Liver (tissue), 9 donors: ENCODE data around the gene RIPK1. TPM values are rescaled to one million over a fixed set of nuclear protein-coding genes. Genes with fewer than 3 reads are reported as not detected.
"Not testable (repeated sequence)": the region's sequence is repeated elsewhere in the genome, so short reads cannot be mapped to it uniquely, and the experiment has no call there.

Source experiments
- DNase-seq: peaks from one replicate; pipeline ENCODE4 v3.0.0-alpha.2; 2017; ENCODE audit warnings: low spot score
- H3K27ac ChIP-seq, 2 donors: one replicate each; pipeline ENCODE4 v1.7.0; 2013; ENCODE audit warnings: inconsistent platforms in 2 of 2, low read length in 2 of 2, control low read depth in 1 of 2, low read depth in 1 of 2, mild to moderate bottlenecking in 1 of 2
- H3K27me3 ChIP-seq, 4 donors: one replicate each; pipeline versions ENCODE4 v1.6.1 to v1.7.0; 2013; ENCODE audit warnings: low read length in 3 of 4, inconsistent platforms in 1 of 4, mild to moderate bottlenecking in 1 of 4, moderate library complexity in 1 of 4; ENCODE audit not compliant: control insufficient read depth in 4 of 4, insufficient read depth in 4 of 4
- H3K36me3 ChIP-seq, 4 donors: one replicate each; pipeline versions ENCODE4 v1.6.1 to v1.7.0; 2013; ENCODE audit warnings: low read length in 3 of 4, mild to moderate bottlenecking in 3 of 4, low read depth in 1 of 4, moderate library complexity in 1 of 4; ENCODE audit not compliant: control insufficient read depth in 4 of 4, insufficient read depth in 3 of 4
- H3K4me1 ChIP-seq, 4 donors: one replicate each; pipeline versions ENCODE4 v1.6.1 to v1.7.0; 2013; ENCODE audit warnings: low read length in 3 of 4, mild to moderate bottlenecking in 3 of 4, moderate library complexity in 1 of 4; ENCODE audit not compliant: control insufficient read depth in 4 of 4, insufficient read depth in 4 of 4
- H3K4me3 ChIP-seq, 3 donors: one replicate each; pipeline versions ENCODE4 v1.6.1 to v1.7.0; 2013; ENCODE audit warnings: low read length in 3 of 3, control low read depth in 1 of 3, low read depth in 1 of 3, mild to moderate bottlenecking in 1 of 3
- H3K9ac ChIP-seq, 2 donors: one replicate each; pipeline ENCODE4 v1.7.0; 2013; ENCODE audit warnings: low read length in 2 of 2, mild to moderate bottlenecking in 2 of 2, moderate library complexity in 2 of 2, control low read depth in 1 of 2, low read depth in 1 of 2
- H3K9me3 ChIP-seq, 4 donors: one replicate each; pipeline versions ENCODE4 v1.6.1 to v1.7.0; 2013; ENCODE audit warnings: low read length in 3 of 4; ENCODE audit not compliant: control insufficient read depth in 4 of 4
- ATF3 ChIP-seq: IDR thresholded peaks from 2 replicates; pipeline ENCODE4 v1.6.1; 2016; ENCODE audit warnings: antibody characterized with exemption
- EGR1 ChIP-seq, 2 donors: IDR thresholded peaks; 2 replicates each; pipeline ENCODE4 v1.6.1; 2016 to 2018; ENCODE audit warnings: antibody characterized with exemption in 2 of 2, low read depth in 2 of 2
- FOXA1 ChIP-seq: IDR thresholded peaks from 2 replicates; pipeline ENCODE4 v1.6.1; 2016; ENCODE audit warnings: antibody characterized with exemption
- FOXA2 ChIP-seq: IDR thresholded peaks from 2 replicates; pipeline ENCODE4 v1.6.1; 2016; ENCODE audit warnings: antibody characterized with exemption
- GABPA ChIP-seq, 2 donors: IDR thresholded peaks in 1 of 2; conservative IDR thresholded peaks in 1 of 2; 2 replicates each; pipeline ENCODE4 v1.6.1; 2016; ENCODE audit warnings: antibody characterized with exemption in 2 of 2, mild to moderate bottlenecking in 1 of 2, moderate library complexity in 1 of 2
- HNF4A ChIP-seq, 2 donors: conservative IDR thresholded peaks; 2 replicates each; pipeline ENCODE4 v1.6.1; 2016; ENCODE audit warnings: antibody characterized with exemption in 2 of 2, mild to moderate bottlenecking in 2 of 2
- HNF4G ChIP-seq: IDR thresholded peaks from 2 replicates; pipeline ENCODE4 v1.6.1; 2016; ENCODE audit warnings: antibody characterized with exemption
- JUND ChIP-seq, 2 donors: IDR thresholded peaks; 2 replicates each; pipeline ENCODE4 v1.6.1; 2016; ENCODE audit warnings: antibody characterized with exemption in 2 of 2
- NR2F2 ChIP-seq: IDR thresholded peaks from 2 replicates; pipeline ENCODE4 v1.6.1; 2016; ENCODE audit warnings: antibody characterized with exemption
- RAD21 ChIP-seq, 2 donors: IDR thresholded peaks; 2 replicates each; pipeline ENCODE4 v1.6.1; 2016; ENCODE audit warnings: antibody characterized with exemption in 2 of 2, mild to moderate bottlenecking in 2 of 2
- RXRA ChIP-seq, 2 donors: IDR thresholded peaks; 2 replicates each; pipeline ENCODE4 v1.6.1; 2017 to 2018; ENCODE audit warnings: antibody characterized with exemption in 2 of 2, mild to moderate bottlenecking in 1 of 2
- SP1 ChIP-seq: IDR thresholded peaks from 2 replicates; pipeline ENCODE4 v1.6.1; 2018; ENCODE audit warnings: antibody characterized with exemption, mild to moderate bottlenecking
- TAF1 ChIP-seq: conservative IDR thresholded peaks from 2 replicates; pipeline ENCODE4 v1.6.1; 2016; ENCODE audit warnings: antibody characterized with exemption, mild to moderate bottlenecking
- YY1 ChIP-seq: IDR thresholded peaks from 2 replicates; pipeline ENCODE4 v1.6.1; 2016; ENCODE audit warnings: antibody characterized with exemption, mild to moderate bottlenecking
- ZBTB33 ChIP-seq: IDR thresholded peaks from 2 replicates; pipeline ENCODE4 v1.6.1; 2016; ENCODE audit warnings: antibody characterized with exemption
- WGBS: extraction: QIAGEN DNeasy Blood & Tissue Kit; methylation state at CpG from one replicate; pipeline ENCODE4 v1.1.7; 2013; 5-methylcytosine and 5-hydroxymethylcytosine counted together
- polyA plus RNA-seq, 2 donors: library from polyadenylated mRNA; stranded (reverse) in 1 of 2; unstranded in 1 of 2; fragments of 200-250 nt in 1 of 2; fragments of >200 nt in 1 of 2; fragmentation: Nextera tagmentation in 1 of 2; extraction: Ambion mirVana in 1 of 2; gene quantifications; one replicate each; pipeline versions ENCODE4 v1.2.1 to v1.2.3, GENCODE V29; 2013 to 2015
- total RNA-seq, 2 donors: library from RNA; depleted of rRNA; stranded (reverse); fragments of >200 nt; gene quantifications; one replicate each; pipeline ENCODE4 v1.2.3, GENCODE V29; 2014
- TF ChIP-seq, protein P1 (sequence below): fragments of 150-350 bp; IDR thresholded peaks from 2 replicates; pipeline ENCODE4 v1.5.1; 2017; ENCODE audit warnings: improper control_type of control experiment, low read depth, low read length; ENCODE audit not compliant: missing input control
- TF ChIP-seq, protein P2 (sequence below): IDR thresholded peaks from 2 replicates; pipeline ENCODE4 v1.6.1; 2016; ENCODE audit warnings: antibody characterized with exemption, mild to moderate bottlenecking
- TF ChIP-seq, protein P3 (sequence below): IDR thresholded peaks from 2 replicates; pipeline ENCODE4 v1.6.1; 2016; ENCODE audit warnings: antibody characterized with exemption
- donor health status: healthy.
- donor health status: healthy.
- donor health status: healthy.
- donor health status: healthy.
- donor health status: healthy.

Gene RIPK1
- total and polyA plus RNA-seq, 4 donors: 6.7 to 27.2 (median 13.3) TPM

DNA sequence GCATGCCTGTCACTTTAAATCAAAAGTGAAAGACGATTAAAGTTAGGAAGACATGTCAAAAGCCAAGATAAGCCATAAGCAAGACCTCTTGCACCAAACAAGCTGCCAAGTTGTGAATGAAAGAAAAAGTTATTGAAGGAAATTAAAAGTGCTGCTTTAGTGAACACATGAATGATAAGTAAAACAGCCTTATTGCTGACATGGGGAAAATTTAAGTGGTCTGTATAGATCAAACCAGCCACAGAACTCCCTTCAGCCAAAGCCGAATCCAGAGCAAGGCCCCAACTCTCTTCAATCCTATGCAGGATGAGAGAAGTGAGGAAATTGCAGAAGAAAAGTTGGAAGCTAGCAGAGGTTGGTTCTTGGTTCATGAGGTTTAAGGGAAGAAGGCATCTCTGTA lies 9.3 kb upstream of the RIPK1 start:
- Histone ChIP-seq H3K9ac (no peak overlapping the region), H3K36me3 (no peaks in the 10 kb centered on the region), H3K4me1 (peaks cover 0 to 12% (median 4%) of the 10 kb centered on the region in 4 donors), H3K4me3 (no peak overlapping the region), H3K9me3 (no peaks in the 10 kb centered on the region), H3K27me3 (no peaks in the 10 kb centered on the region), H3K27ac (no peak overlapping the region)
- WGBS: 49% methylated on average over 2 of the region's 2 CpGs
- no peak for DNase-seq
- TF ChIP-seq, protein P1, sequence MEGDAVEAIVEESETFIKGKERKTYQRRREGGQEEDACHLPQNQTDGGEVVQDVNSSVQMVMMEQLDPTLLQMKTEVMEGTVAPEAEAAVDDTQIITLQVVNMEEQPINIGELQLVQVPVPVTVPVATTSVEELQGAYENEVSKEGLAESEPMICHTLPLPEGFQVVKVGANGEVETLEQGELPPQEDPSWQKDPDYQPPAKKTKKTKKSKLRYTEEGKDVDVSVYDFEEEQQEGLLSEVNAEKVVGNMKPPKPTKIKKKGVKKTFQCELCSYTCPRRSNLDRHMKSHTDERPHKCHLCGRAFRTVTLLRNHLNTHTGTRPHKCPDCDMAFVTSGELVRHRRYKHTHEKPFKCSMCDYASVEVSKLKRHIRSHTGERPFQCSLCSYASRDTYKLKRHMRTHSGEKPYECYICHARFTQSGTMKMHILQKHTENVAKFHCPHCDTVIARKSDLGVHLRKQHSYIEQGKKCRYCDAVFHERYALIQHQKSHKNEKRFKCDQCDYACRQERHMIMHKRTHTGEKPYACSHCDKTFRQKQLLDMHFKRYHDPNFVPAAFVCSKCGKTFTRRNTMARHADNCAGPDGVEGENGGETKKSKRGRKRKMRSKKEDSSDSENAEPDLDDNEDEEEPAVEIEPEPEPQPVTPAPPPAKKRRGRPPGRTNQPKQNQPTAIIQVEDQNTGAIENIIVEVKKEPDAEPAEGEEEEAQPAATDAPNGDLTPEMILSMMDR: no peak

GRCh38 chr6:3060092-3060491 lies 8.2 kb upstream of the RIPK1 start:
- not testable (repeated sequence) for H3K9ac ChIP-seq, DNase-seq, H3K27me3 ChIP-seq, H3K36me3 ChIP-seq, H3K9me3 ChIP-seq, H3K27ac ChIP-seq, H3K4me3 ChIP-seq
- 97% methylated on average over 11 of the region's 11 CpGs for WGBS
- H3K4me1 ChIP-seq: peaks cover 0 to 14% (median 7%) of the 10 kb centered on the region in 4 donors

DNA sequence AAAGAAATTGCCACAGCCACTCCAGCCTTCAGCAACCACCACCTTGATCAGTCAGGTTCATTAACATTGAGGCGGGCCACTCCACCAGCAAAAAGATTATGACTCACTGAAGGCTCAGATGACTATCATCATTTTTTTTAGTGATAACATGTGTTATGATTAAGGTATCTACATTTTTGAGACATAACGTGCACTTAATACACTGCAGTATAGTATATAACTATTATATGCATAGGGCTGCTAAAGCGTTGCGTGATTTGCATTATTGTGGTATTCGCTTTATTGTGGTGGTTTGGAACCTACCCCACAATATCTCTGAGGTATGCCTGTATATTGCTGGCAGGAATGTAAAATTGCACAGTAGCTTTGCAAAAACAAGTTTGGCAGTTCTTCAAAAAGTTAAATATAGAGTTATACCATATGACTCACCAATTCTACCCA lies 6.8 kb upstream of the RIPK1 start:
- H3K4me3 ChIP-seq: no peak overlapping the region
- DNase-seq: no peak

More for the DNA sequence above, 6.8 kb upstream of the RIPK1 start:
- no peak overlapping the region for H3K9ac ChIP-seq
- no peaks in the 10 kb centered on the region for H3K36me3 ChIP-seq
- no peaks in the 10 kb centered on the region for H3K9me3 ChIP-seq
- no peaks in the 10 kb centered on the region for H3K27me3 ChIP-seq
- peaks cover 0 to 10% (median 4%) of the 10 kb centered on the region in 4 donors for H3K4me1 ChIP-seq
- TF ChIP-seq HNF4A (conservative IDR thresholded peaks at IDR 0.05) (no peak), HNF4G (no peak), ZBTB33 (no peak), SP1 (no peak), ATF3 (no peak), FOXA2 (no peak), JUND (IDR thresholded peaks at IDR 0.05) (no peak), YY1 (no peak), GABPA (IDR thresholded peaks at IDR 0.05 in 1 of 2, conservative IDR thresholded peaks at IDR 0.05 in 1 of 2) (no peak), TAF1 (no peak), RXRA (IDR thresholded peaks at IDR 0.05) (no peak), EGR1 (IDR thresholded peaks at IDR 0.05; ENCODE audit: low read depth in 2 of 2) (no peak), FOXA1 (no peak), RAD21 (IDR thresholded peaks at IDR 0.05) (no peak), NR2F2 (no peak)
- TF ChIP-seq, protein P2, sequence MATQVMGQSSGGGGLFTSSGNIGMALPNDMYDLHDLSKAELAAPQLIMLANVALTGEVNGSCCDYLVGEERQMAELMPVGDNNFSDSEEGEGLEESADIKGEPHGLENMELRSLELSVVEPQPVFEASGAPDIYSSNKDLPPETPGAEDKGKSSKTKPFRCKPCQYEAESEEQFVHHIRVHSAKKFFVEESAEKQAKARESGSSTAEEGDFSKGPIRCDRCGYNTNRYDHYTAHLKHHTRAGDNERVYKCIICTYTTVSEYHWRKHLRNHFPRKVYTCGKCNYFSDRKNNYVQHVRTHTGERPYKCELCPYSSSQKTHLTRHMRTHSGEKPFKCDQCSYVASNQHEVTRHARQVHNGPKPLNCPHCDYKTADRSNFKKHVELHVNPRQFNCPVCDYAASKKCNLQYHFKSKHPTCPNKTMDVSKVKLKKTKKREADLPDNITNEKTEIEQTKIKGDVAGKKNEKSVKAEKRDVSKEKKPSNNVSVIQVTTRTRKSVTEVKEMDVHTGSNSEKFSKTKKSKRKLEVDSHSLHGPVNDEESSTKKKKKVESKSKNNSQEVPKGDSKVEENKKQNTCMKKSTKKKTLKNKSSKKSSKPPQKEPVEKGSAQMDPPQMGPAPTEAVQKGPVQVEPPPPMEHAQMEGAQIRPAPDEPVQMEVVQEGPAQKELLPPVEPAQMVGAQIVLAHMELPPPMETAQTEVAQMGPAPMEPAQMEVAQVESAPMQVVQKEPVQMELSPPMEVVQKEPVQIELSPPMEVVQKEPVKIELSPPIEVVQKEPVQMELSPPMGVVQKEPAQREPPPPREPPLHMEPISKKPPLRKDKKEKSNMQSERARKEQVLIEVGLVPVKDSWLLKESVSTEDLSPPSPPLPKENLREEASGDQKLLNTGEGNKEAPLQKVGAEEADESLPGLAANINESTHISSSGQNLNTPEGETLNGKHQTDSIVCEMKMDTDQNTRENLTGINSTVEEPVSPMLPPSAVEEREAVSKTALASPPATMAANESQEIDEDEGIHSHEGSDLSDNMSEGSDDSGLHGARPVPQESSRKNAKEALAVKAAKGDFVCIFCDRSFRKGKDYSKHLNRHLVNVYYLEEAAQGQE: no peak
- TF ChIP-seq, protein P1: no peak
- TF ChIP-seq, protein P3, sequence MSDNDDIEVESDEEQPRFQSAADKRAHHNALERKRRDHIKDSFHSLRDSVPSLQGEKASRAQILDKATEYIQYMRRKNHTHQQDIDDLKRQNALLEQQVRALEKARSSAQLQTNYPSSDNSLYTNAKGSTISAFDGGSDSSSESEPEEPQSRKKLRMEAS: no peak
- 96% methylated on average over 5 of the region's 5 CpGs for WGBS
- no peak overlapping the region for H3K27ac ChIP-seq
